ENCODE data around the gene SLC35B1.
"Not testable (repeated sequence)": the region's sequence is repeated elsewhere in the genome, so short reads cannot be mapped to it uniquely, and the experiment has no call there.

Gene SLC35B1

GRCh38 chr17:49738456-49739163, 30.8 kb upstream of the SLC35B1 start:
- intact Hi-C loops (cut with DNase I) = no loop called here
- DNase-seq = no peak

GRCh38 chr17:49734515-49735490, 27.0 kb upstream of the SLC35B1 start:
- no peak for DNase-seq
- intact Hi-C loops (cut with DNase I) = no loop called here

- no peak for DNase-seq
- intact Hi-C loops (cut with DNase I) = no loop called here
These were observed 23.7 kb upstream of the SLC35B1 start for GRCh38 chr17:49731435-49731831.

- intact Hi-C loops (cut with DNase I) = no loop called here
- DNase-seq = no peak
These were observed 23.1 kb upstream of the SLC35B1 start for GRCh38 chr17:49730785-49731434.

- intact Hi-C loops (cut with DNase I) = no loop called here
- DNase-seq = peak in 8 of 10 donors; percentile 23 to 87 (median 42)
These were observed 22.5 kb upstream of the SLC35B1 start for GRCh38 chr17:49730078-49730784.

GRCh38 chr17:49729069-49729468, 21.3 kb upstream of the SLC35B1 start:
- intact Hi-C loops (cut with DNase I) = no loop called here
- no peak for DNase-seq

GRCh38 chr17:49728425-49728824, 20.7 kb upstream of the SLC35B1 start:
- DNase-seq = no peak
- intact Hi-C loops (cut with DNase I) = no loop called here

- no peak for DNase-seq
- intact Hi-C loops (cut with DNase I) = no loop called here
These were observed 19.6 kb upstream of the SLC35B1 start for GRCh38 chr17:49727380-49727779.

GRCh38 chr17:49725452-49726130, 17.8 kb upstream of the SLC35B1 start:
- DNase-seq = no peak
- intact Hi-C loops (cut with DNase I) = no loop called here

GRCh38 chr17:49724552-49724951, 16.8 kb upstream of the SLC35B1 start:
- DNase-seq; intact Hi-C loops (cut with DNase I): not testable (repeated sequence)

- intact Hi-C loops (cut with DNase I) = no loop called here
- no peak for DNase-seq
These were observed 15.7 kb upstream of the SLC35B1 start for GRCh38 chr17:49723423-49723822.

GRCh38 chr17:49722066-49722465, 14.3 kb upstream of the SLC35B1 start:
- no peak for DNase-seq
- intact Hi-C loops (cut with DNase I) = no loop called here

GRCh38 chr17:49717371-49717861, 9.7 kb upstream of the SLC35B1 start:
- intact Hi-C loops (cut with DNase I) = no loop called here
- DNase-seq = no peak

GRCh38 chr17:49716668-49717364, 9.1 kb upstream of the SLC35B1 start:
- no peak for DNase-seq
- intact Hi-C loops (cut with DNase I) = no loop called here

- DNase-seq = no peak
- intact Hi-C loops (cut with DNase I) = no loop called here
These were observed 8.0 kb upstream of the SLC35B1 start for GRCh38 chr17:49715717-49716279.

- DNase-seq = no peak
- intact Hi-C loops (cut with DNase I) = no loop called here
These were observed 7.5 kb upstream of the SLC35B1 start for GRCh38 chr17:49715216-49715615.

- intact Hi-C loops (cut with DNase I) = loop anchor here (2.0 to 5.0 kb wide), 2 partner anchors 80 to 144 kb away; partner anchors contain the start of gene KAT7
- DNase-seq = peak in 1 of 10 donors; percentile 47
These were observed 885 bp upstream of the SLC35B1 start for GRCh38 chr17:49708515-49709183.

GRCh38 chr17:49707246-49707607, 537 bp downstream of the SLC35B1 start:
- DNase-seq = no peak

More at GRCh38 chr17:49707246-49707607, 537 bp downstream of the SLC35B1 start:
- intact Hi-C loops (cut with DNase I) = loop anchor here (5.0 kb wide), 1 partner anchor 145 kb away; no protein-coding TSS in a partner anchor
